ENCODE measurements around the gene HTR3A.

The HTR3A gene

DNA sequence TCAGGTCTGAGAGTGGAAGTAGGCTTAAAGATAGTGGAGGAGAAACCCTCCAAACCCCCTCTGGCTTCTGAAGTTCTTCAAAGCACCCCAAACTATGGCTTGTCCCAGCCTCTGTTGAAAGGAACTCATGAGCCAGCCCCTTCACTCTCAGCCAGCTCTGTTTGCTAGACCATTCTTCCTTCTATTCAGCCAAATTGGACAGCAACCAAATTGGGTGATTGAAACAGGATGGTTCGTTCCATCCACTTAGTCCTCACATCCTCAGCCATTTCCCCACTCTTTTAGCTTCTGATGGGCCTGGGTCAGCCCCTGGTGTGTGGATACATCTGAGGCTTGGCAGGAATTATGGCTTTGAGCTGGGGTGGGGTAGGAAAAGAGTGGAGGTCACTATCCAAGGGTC, 4.5 kb downstream of the HTR3A start:
- no peak for DNase-seq (ENCODE audit: low spot score)

DNA sequence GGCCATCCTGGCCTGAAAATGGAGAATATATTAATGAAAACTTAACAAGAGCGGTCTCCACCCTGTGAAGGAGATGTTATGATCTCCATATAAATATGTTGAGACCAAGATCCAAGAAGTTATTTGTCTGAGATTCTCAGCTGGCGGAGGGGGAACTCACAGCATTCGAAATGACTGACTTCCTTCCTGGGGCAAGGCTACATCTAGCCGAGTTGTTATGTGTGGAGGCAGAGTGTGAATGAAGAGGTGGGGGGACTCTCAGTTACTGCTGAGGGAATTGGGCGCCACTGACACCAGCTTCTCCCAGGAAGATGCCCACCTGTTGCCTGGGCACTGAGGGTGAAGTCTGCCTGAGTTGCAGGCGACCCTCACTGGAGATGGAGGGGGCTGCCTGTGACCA, 5.9 kb downstream of the HTR3A start:
- DNase-seq (ENCODE audit: low spot score) = no peak

DNA sequence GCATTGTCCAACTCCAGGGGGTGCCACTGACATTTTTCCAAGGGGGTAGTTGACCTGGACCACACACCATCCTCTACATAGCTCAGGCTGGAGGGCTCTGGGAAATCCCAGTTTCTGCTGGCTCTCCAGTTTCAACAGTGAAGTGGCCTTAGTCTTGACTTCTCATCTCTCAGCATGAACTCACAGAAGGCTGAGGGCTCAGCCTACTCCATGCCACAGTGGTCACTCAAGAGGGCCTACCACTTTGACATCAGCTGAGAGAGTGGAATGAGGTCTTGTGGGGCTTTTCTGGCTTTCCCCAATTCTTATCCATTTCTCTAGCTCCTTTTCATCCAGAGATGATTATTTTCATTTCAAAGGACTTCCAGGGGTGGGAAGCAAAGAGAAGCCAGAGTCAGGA, 7.4 kb downstream of the HTR3A start:
- DNase-seq (ENCODE audit: low spot score) = no peak

DNA sequence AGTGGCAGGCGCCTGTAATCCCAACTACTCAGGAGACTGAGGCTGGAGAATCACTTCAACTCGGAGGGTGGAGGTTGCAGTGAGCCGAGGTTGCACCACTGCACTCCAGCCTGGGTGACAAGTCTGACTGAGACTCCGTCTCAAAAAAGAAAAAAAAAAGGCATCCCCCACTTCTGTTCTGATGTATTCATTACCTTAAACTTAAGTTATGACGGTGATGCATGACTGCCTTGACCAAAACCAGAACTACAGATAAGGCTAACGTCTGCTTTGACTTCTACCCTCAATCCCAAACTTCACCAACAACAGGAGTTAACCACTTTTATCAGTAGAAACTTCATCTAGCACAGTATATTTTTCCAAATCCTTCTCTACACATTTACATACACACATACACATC, 9.9 kb downstream of the HTR3A start:
- DNase-seq (ENCODE audit: low spot score) = no peak

DNA sequence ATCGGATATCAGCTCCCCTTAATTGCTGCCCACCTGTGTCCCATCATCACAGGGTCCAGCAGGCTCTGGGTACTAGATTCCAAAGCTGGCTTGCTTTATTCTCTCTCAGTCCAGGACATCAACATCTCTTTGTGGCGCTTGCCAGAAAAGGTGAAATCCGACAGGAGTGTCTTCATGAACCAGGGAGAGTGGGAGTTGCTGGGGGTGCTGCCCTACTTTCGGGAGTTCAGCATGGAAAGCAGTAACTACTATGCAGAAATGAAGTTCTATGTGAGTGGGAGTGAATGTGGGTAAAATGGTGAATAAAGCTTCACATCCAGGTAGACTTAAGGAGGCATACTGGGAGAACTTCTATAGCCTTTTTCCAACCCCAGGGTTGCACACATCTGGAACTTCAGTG, 11.0 kb downstream of the HTR3A start:
- no peak for DNase-seq (ENCODE audit: low spot score)

DNA sequence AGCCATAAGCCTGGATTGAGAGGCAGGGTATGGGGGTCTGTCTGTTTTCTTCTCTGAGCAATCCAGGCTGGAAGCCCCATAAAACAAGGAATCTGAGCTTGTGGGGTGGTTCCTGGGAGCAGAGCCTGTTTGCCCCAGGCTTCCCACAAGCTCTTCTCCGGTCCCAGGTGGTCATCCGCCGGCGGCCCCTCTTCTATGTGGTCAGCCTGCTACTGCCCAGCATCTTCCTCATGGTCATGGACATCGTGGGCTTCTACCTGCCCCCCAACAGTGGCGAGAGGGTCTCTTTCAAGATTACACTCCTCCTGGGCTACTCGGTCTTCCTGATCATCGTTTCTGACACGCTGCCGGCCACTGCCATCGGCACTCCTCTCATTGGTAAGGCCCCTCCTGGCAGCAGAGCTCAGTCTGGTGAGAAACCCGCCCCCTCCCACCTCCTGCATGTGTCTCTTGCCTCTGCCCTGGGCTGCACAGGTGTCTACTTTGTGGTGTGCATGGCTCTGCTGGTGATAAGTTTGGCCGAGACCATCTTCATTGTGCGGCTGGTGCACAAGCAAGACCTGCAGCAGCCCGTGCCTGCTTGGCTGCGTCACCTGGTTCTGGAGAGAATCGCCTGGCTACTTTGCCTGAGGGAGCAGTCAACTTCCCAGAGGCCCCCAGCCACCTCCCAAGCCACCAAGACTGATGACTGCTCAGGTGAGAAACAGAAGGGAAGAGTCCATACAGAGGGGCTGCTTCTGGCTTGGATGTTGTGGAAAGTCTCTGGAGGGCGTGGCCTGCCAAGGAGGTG, 11.6 kb downstream of the HTR3A start:
- no peak for DNase-seq (ENCODE audit: low spot score)

DNA sequence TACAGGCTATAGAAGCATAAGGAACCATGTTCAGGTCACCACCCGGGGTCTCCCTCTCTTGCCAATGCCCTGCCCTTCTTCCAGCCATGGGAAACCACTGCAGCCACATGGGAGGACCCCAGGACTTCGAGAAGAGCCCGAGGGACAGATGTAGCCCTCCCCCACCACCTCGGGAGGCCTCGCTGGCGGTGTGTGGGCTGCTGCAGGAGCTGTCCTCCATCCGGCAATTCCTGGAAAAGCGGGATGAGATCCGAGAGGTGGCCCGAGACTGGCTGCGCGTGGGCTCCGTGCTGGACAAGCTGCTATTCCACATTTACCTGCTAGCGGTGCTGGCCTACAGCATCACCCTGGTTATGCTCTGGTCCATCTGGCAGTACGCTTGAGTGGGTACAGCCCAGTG, 14.5 kb downstream of the HTR3A start:
- no peak for DNase-seq (ENCODE audit: low spot score)

DNA sequence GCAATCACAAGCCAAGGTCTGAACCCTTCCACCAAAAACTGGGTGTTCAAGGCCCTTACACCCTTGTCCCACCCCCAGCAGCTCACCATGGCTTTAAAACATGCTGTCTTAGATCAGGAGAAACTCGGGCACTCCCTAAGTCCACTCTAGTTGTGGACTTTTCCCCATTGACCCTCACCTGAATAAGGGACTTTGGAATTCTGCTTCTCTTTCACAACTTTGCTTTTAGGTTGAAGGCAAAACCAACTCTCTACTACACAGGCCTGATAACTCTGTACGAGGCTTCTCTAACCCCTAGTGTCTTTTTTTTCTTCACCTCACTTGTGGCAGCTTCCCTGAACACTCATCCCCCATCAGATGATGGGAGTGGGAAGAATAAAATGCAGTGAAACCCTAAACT, 15.0 kb downstream of the HTR3A start:
- DNase-seq (ENCODE audit: low spot score) = no peak

DNA sequence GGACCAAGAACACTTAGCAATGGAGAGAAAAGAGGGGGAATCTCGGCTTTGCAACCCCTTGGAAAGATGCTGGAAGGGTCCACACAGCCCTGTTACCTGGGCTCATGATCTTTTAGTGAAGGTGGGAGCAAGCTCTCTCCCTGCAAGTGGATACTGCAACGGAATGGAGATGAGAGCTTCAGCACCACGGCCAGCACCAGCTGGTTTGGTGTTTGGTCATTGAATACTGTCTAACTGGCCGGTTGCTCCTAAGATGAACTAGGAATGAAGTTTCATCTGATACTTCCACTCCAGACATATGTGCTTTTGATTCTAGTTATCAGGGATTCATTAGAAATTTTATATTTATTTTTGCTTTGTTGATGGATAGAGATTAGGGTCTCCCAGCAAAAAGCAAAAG, 16.3 kb downstream of the HTR3A start:
- no peak for DNase-seq (ENCODE audit: low spot score)

DNA sequence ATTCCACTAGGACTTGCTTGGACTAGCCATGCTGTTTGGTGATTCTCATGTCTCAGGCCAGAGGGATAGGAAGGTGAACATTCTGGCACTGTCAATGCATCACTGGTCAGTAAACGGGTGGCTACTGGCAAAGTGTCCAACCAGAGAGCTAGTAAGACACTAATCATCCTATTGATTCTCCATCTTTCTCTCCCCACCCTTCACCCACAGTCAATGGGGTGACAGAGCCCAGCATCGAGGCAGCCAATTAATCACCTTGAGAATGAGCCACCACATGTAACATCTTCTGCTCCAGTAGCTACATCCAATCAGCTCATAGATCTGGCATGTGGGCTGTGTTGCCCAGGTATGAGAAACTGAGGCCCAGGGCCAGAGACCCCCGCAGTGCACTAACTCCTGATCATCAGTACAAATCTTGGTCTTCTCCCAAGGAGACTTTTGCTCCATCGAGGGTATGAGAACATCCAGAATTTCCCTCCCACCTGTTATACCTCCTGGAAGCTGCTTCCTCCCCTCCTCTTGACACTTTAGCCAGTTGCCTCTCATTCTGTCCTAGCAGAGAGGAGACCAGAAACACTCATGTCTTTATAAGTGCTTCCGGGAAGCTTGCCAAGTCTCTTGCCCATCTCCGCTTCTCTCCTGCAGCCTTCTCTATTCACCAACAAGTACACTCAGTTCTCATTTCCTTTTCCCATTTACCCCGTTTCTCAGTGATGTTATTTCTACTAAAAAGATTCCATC, 17.0 kb downstream of the HTR3A start:
- no peak for DNase-seq (ENCODE audit: low spot score)

DNA sequence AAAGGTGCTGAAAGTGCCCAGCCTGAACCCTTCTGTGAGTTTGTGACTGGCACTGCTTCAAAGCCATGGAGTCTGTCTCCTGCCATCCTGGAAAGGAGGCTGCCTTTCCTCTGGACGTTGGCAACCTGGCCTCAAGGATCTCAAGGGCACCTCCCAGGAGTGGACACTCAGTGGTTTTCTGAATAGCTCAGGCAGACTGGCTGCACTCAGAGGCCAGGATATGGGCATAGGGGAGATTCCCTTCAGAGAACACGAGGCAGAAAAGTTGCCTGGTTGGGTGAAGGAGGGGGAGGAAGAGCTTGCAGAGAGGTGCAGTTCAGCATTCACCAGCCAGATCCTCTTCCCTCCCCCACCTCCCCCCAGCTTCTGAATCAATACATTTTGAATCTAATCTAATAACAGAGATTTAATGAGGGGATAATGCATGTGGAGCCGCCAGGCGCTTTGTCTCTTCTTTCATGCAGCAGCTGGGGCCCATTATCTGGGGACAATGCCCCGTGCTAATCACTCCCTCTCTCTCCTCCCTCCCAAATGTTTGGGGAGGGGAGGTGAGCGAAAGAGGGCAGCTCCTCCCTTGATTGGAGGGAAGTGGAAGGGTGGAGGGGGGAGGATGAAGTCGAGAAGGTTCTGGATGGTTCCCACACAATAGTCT, 17.7 kb downstream of the HTR3A start:
- no peak for DNase-seq (ENCODE audit: low spot score)

DNA sequence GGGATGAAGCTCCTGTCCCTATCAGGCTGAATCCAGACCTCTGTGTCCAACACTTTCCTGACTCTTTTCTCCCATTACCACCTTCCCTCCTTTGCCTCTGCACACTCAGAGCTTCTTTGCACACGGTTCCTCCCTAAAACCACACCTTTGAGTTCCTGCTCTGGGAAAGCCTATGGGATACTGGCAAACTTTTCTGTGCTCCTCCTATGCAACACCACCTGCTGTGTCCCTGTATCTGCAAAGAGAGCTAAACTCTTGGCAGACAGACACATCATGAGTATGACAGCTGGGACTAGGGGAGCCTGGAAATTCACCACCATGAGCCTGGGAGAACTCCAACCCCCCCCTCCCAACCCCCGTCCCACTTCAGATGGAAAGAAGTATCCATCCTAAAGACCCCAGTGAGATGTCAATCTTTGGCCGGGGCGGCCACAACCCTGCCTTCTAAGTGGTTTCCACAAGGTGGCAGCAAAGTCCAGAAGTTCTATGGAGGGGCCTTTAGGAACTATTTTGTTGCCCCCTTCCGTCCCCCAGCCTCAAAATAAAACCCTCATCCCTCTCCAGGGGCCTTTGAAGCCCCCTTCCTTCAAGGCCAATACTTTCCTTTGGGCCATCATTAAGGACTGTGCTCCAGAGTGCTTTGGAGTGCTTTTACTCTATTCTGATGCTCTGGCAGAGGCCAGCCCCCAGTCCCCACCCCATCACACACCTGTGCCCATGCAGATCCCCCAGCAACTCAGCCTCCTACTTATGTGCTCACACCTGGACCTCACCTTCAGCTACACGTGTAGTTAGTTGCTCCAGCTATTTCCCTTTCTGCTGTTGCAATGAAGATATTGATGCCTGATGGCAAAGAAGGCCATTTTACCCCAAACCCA, 19.4 kb downstream of the HTR3A start:
- DNase-seq (ENCODE audit: low spot score) = peak; percentile 43

DNA sequence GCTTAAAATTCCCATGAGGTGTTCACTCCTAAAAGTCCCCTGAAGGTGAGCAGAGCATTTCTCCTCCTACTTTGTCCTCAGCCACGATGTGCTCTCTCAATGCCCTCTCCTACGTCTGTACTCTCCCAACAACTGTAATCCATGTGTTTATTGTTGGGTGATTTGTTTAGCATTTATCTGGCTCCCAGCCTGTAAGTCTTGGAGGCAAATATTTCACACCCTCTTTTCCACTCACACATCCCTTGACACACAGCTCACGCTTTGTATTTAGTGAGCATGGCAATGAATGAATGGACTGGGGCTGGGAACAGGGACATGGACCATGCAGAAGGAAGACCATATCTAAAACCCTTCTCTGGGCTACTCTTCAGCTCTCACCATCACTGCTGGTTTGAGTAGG, 22.6 kb downstream of the HTR3A start:
- no peak for DNase-seq (ENCODE audit: low spot score)

DNA sequence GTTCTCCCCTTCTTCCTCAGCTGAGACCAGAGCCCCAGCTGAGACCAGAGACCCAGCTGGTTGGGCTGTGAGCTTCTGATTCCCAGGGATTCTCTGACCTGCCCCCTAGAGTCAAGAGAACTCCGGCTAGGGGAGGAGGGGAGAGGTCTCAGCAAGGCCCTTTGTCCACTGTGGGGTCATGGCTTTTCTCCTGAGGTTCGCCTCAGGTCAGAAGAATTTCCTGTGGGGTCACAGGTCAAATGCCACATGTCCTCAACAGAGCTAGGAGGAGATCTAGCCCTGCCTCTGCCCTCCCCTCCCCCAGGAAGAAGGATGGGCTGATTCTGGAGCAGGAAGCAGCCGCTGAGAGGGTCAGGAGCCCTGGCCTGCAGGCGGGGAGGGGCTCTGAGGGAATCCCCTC, 23.7 kb downstream of the HTR3A start:
- no peak for DNase-seq (ENCODE audit: low spot score)

DNA sequence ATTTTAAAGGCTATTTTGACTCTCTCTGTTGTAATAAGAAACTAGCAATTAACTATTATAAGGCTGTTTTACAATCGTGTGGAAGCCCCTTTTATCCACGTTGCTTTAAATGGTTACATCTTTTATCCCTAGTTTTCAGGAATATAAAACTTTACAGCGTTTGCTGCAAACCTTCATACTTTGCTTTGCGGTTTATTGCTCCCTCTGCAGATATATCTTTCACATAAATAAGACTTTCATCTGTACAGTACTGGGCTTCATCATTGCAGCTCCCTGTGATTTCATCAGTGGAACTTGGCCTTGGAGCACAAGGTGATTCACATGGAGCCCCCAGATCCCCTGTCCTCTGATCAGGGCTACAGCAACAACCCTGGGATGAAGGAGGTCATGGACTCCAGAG, 25.6 kb downstream of the HTR3A start:
- DNase-seq (ENCODE audit: low spot score) = no peak

DNA sequence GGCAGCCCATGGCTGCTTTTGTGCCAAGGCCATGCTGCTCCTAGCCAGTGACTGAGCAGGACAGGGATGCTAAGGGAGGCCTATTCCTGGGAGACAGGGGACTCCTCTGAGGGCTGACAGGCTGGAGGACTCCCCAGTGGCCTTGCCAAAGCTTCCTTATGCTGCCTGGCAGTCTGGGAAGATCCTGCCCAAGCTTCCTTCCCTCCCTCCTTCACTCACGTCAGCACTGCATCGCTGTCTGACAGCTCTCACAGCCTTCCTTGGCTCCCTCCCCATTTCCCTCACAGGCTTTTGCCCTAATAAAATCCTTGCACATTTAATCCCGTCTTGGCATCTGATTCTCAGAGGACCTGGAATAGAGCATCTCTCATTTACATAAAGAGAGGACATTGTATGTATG, 26.5 kb downstream of the HTR3A start:
- no peak for DNase-seq (ENCODE audit: low spot score)

DNA sequence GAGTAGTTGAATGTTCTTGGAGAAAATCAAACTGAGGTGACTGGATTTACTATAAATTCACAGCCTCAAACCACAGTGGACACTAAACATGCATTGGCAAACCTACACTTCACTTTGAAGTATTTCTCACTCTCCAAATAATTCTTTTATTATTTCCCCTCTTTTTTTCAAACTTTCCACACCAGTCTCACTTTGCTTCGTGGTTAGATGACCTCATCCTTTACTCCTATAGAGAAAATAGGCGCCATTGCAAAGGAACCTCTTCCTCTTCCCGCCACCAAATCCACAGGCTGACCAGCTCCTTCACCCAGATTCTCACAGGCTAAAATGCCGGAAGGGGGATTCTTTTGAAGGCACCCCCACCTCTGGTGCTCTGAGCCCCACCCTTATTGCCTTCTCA, 33.4 kb downstream of the HTR3A start:
- DNase-seq (ENCODE audit: low spot score) = no peak

DNA sequence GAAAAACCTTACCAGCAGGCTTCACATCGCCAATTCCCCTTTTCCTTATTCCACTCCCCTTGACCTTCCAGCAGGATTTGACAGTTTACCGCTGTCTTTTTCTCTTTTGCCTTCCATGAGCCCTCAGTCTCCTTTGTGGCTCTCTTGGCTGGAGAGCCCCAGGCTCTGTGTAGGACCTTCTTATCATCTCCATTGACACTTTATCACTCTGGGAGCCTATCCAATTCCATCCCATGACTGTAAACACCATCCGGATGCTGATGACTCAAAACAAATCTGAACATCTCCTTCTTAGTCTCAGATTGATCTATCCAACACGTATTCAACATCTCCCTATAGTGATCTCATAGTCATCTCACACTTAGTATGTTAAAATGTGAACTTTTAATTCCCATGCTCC, 36.0 kb downstream of the HTR3A start:
- DNase-seq (ENCODE audit: low spot score) = no peak

DNA sequence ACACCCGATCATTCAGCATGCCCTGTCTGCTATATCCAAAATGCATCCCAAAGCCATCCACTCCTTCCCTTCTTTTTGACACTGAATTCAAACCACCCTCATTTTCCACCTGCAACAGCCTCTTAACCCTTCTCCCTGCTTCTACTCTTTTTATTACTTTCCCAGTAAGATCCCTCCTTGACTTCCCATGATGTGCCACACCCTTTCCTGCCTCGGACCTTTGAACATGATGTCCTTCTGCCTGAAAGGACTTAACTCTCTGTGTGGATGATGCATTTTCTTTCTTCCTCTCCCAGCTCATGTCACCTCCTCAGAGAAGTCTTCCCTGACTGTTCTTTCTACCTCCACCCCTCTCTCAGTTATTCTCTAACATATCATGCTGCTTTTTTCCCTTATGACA, 36.5 kb downstream of the HTR3A start:
- DNase-seq (ENCODE audit: low spot score) = no peak

DNA sequence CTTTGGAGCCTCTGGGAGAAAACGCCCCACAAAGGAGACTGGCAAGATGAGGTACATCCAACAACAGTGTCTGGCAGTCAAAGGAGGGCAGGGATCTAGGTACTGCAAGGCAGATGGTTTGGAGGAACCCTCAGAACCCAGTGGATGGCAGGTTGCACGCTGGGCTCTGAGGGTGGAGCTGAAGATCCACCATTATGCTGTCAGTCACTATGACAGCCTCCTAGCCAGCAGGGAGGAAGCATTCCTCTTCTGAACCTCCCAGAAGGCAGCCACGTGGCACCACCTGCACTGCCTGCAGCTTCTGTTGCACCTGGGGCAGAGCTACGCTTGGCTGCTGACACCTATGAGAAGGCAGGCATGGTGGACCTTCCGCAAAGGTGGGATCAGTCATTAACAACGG, 40.2 kb downstream of the HTR3A start:
- DNase-seq (ENCODE audit: low spot score) = no peak

DNA sequence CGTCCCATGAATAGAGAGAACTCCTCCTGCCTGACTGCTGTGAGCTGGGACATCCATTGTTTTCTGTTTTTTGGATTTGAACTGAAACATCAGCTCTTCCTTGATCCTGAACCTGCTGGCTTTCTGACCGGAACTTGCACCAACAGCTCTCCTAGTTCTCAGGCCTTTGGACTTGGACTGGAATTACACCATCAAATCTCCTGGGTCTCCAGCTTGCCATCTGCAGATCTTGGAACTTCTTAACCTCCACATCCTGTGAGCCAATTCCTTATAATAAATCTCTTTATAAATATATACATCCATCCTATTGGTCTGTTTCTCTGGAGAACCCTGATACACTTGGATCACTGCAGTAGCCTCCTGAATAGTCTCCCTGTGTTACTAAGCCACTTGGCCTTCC, 42.1 kb downstream of the HTR3A start:
- no peak for DNase-seq (ENCODE audit: low spot score)

DNA sequence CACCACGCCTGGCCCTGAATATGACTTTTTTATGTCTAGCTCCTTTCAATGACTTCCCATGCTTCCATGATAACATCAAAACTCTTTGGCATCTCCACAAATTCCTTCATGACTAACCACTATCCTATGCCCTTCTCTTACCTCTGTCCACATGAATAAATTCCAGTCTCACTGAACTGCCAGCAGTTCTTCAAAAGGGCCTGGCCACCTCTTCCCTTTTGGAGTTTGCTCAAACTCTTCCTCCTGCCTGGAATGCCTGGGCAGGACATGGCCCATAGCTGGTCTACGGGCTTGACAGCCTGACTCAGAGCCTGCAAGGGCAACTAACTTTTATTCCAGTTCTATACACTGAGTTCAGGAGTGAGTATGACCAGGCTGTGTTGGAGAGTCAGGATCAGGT, 42.8 kb downstream of the HTR3A start:
- no peak for DNase-seq (ENCODE audit: low spot score)

Data from CD4-positive, alpha-beta T cell treated with Interleukin-2 at 100 ng/mL for 4 hours (primary cell).